ENCODE results near the gene EGLN2. TPM values are rescaled to one million over a fixed set of nuclear protein-coding genes. Genes with fewer than 3 reads are reported as not detected.
"Not testable (repeated sequence)": the region's sequence is repeated elsewhere in the genome, so short reads cannot be mapped to it uniquely, and the experiment has no call there.

Gene EGLN2
- total and polyA plus RNA-seq, 3 experiments from 2014 or later = 101 to 174 (median 103) TPM

GRCh38 chr19:40852467-40853152 is 53.6 kb downstream of the EGLN2 start:
- Mint-ChIP-seq H3K4me1 (peaks cover 7 to 17% (median 10%) of the 10 kb centered on the region in 3 donors), H3K27ac (peak overlapping the region in 2 of 8 donors; percentile 43 to 82), H3K27me3 (peaks cover 21 to 27% of the 10 kb centered on the region in 2 donors)
- H3K9me3 Mint-ChIP-seq; H3K4me1 ChIP-seq (ENCODE audit: insufficient read depth, low read length); CTCF ChIA-PET; H3K36me3 Mint-ChIP-seq; DNase-seq; POLR2A ChIA-PET; H3K4me3 ChIP-seq (ENCODE audit: low read length); H3K36me3 ChIP-seq (ENCODE audit: insufficient read depth, low read length); H3K27ac ChIP-seq (ENCODE audit: low read depth, low read length); H3K27me3 ChIP-seq (ENCODE audit: insufficient read depth, low read length, poor library complexity, severe bottlenecking); H3K9me3 ChIP-seq (ENCODE audit: low read length); H3K4me3 Mint-ChIP-seq: not testable (repeated sequence)

Other genes with a start within 250 kb of the EGLN2 start
- gene SHKBP1, start 222.3 kb upstream of the EGLN2 start, total RNA-seq = 100 to 1,000 TPM; 103 to 104 TPM
- 159 TPM for gene SHKBP1, start 222.3 kb upstream of the EGLN2 start, polyA plus RNA-seq
- gene LTBP4, start 197.8 kb upstream of the EGLN2 start, total RNA-seq = 100 to 1,000 TPM; 103 to 111 TPM
- 40.0 TPM for gene LTBP4, start 197.8 kb upstream of the EGLN2 start, polyA plus RNA-seq
- 10 to 100 TPM; 13.6 to 13.7 TPM for gene NUMBL, start 108.5 kb upstream of the EGLN2 start, total RNA-seq
- gene NUMBL, start 108.5 kb upstream of the EGLN2 start, polyA plus RNA-seq = 1.1 TPM
- 10 to 100 TPM; 20.6 to 25.7 TPM for gene COQ8B, start 82.3 kb upstream of the EGLN2 start, total RNA-seq
- gene COQ8B, start 82.3 kb upstream of the EGLN2 start, polyA plus RNA-seq = 17.3 TPM
- 1 to 10 TPM; 5.5 to 5.7 TPM for gene ITPKC, start 82.1 kb upstream of the EGLN2 start, total RNA-seq
- 8.9 TPM for gene ITPKC, start 82.1 kb upstream of the EGLN2 start, polyA plus RNA-seq
- 10 to 100 TPM; 10.3 to 10.6 TPM for gene ACTMAP, start 48.7 kb upstream of the EGLN2 start, total RNA-seq
- gene ACTMAP, start 48.7 kb upstream of the EGLN2 start, polyA plus RNA-seq = 2.9 TPM
- gene SNRPA, start 48.0 kb upstream of the EGLN2 start, total RNA-seq = 100 to 1,000 TPM; 202 TPM
- 89.5 TPM for gene SNRPA, start 48.0 kb upstream of the EGLN2 start, polyA plus RNA-seq
- 1 to 10 TPM in 1 of 2 experiments, under 1 TPM in 1; 0.89 to 1.1 TPM for gene MIA, start 23.7 kb upstream of the EGLN2 start, total RNA-seq
- gene MIA, start 23.7 kb upstream of the EGLN2 start, polyA plus RNA-seq = not detected
- gene RAB4B, start 20.9 kb upstream of the EGLN2 start, total RNA-seq = 10 to 100 TPM; 24.2 to 27.2 TPM
- 95.2 TPM for gene RAB4B, start 20.9 kb upstream of the EGLN2 start, polyA plus RNA-seq
- gene CYP2A6, start 51.3 kb downstream of the EGLN2 start, total RNA-seq = not detected
- not detected for gene CYP2A6, start 51.3 kb downstream of the EGLN2 start, polyA plus RNA-seq
- not detected for gene CYP2A7, start 83.0 kb downstream of the EGLN2 start, total RNA-seq
- not detected for gene CYP2A7, start 83.0 kb downstream of the EGLN2 start, polyA plus RNA-seq
- gene CYP2B6, start 192.1 kb downstream of the EGLN2 start, total RNA-seq = not detected
- not detected for gene CYP2B6, start 192.1 kb downstream of the EGLN2 start, polyA plus RNA-seq

Measured in CD8-positive, alpha-beta memory T cell (primary cell).